MM.1S (cell line): Measurements from ENCODE around the gene FHIT.

Source experiments
- DNase-seq: peaks from one replicate; pipeline ENCODE4 v3.0.0-alpha.2; 2015
- H2AFZ ChIP-seq: fragments of 300-600 bp; sonication (generic); 2 replicates; pipeline ENCODE4 v1.6.0; 2016; ENCODE audit warnings: antibody characterized with exemption, low read length
- H3F3A ChIP-seq: fragments of 300-600 bp; sonication (generic); 2 replicates; pipeline ENCODE4 v1.6.1; 2016; ENCODE audit warnings: mild to moderate bottlenecking, antibody characterized with exemption, low read length, moderate library complexity, mixed read lengths; ENCODE audit not compliant: insufficient read depth
- H3K27ac ChIP-seq: fragments of 300-600 bp; sonication (generic); 2 replicates; pipeline ENCODE4 v1.5.1; 2016; ENCODE audit warnings: mild to moderate bottlenecking, low read length
- H3K27me3 ChIP-seq: fragments of 300-600 bp; sonication (generic); replicated peaks from 2 replicates; pipeline ENCODE4 v1.6.0; 2016; ENCODE audit warnings: low read length; ENCODE audit not compliant: insufficient read depth
- H3K36me3 ChIP-seq: fragments of 300-600 bp; sonication (generic); replicated peaks from 2 replicates; pipeline ENCODE4 v1.6.1; 2016; ENCODE audit warnings: mild to moderate bottlenecking, low read length, mixed read lengths; ENCODE audit not compliant: insufficient read depth
- H3K4me1 ChIP-seq: fragments of 300-600 bp; sonication (generic); 2 replicates; pipeline ENCODE4 v1.6.1; 2016; ENCODE audit warnings: low read length, mixed read lengths
- H3K4me2 ChIP-seq: fragments of 300-600 bp; sonication (generic); 2 replicates; pipeline ENCODE4 v1.6.0; 2016; ENCODE audit warnings: low read depth, low read length
- H3K4me3 ChIP-seq: fragments of 300-600 bp; sonication (generic); 2 replicates; pipeline ENCODE4 v1.5.1; 2016; ENCODE audit warnings: low read length, mixed read lengths
- H3K79me2 ChIP-seq: fragments of 300-600 bp; sonication (generic); 2 replicates; pipeline ENCODE4 v1.6.1; 2016; ENCODE audit warnings: mixed run types, low read length, mixed read lengths
- H3K9ac ChIP-seq: fragments of 300-600 bp; sonication (generic); 2 replicates; pipeline ENCODE4 v1.6.1; 2016; ENCODE audit warnings: low read length, mixed read lengths
- H3K9me2 ChIP-seq: fragments of 300-600 bp; sonication (generic); replicated peaks from 2 replicates; pipeline ENCODE4 v1.6.1; 2016; ENCODE audit warnings: mild to moderate bottlenecking, low read length, mixed read lengths; ENCODE audit not compliant: insufficient read depth
- H3K9me3 ChIP-seq: fragments of 300-600 bp; sonication (generic); replicated peaks from 2 replicates; pipeline ENCODE4 v1.6.1; 2016; ENCODE audit warnings: mild to moderate bottlenecking, low read length, mixed read lengths; ENCODE audit not compliant: insufficient read depth
- H4K20me1 ChIP-seq: fragments of 300-600 bp; sonication (generic); 2 replicates; pipeline ENCODE4 v1.6.1; 2016; ENCODE audit warnings: mild to moderate bottlenecking, low read length, moderate library complexity, mixed read lengths; ENCODE audit not compliant: insufficient read depth
- CTCF ChIP-seq: fragments of 300-600 bp; sonication (generic); IDR thresholded peaks from 2 replicates; pipeline ENCODE4 v1.5.1; 2016; ENCODE audit warnings: antibody characterized with exemption, low read length, mixed read lengths
- EZH2 ChIP-seq: fragments of 300-600 bp; sonication (generic); optimal IDR thresholded peaks from 2 replicates; pipeline ENCODE3; 2017; ENCODE audit warnings: low read depth, mild to moderate bottlenecking, antibody characterized with exemption, low read length, mixed read lengths
- EZH2phosphoT487 ChIP-seq: fragments of 300-600 bp; sonication (generic); IDR thresholded peaks from 2 replicates; pipeline ENCODE4 v1.6.1; 2018; ENCODE audit warnings: antibody characterized with exemption, low read length

FHIT gene

GRCh38 chr3:60344340-60344739 is 906.9 kb downstream of the FHIT start:
- Histone ChIP-seq H3K4me3 (no peak overlapping the region), H3K79me2 (no peaks in the 10 kb centered on the region), H4K20me1 (no peaks in the 10 kb centered on the region), H3F3A (no peaks in the 10 kb centered on the region), H3K4me2 (no peak overlapping the region), H3K9me2 (no peaks in the 10 kb centered on the region), H3K4me1 (no peaks in the 10 kb centered on the region), H2AFZ (no peak overlapping the region), H3K9ac (no peak overlapping the region), H3K36me3 (no peaks in the 10 kb centered on the region), H3K9me3 (no peaks in the 10 kb centered on the region), H3K27me3 (no peaks in the 10 kb centered on the region), H3K27ac (no peak overlapping the region)
- TF ChIP-seq CTCF: no peak
- no peak for TF ChIP-seq EZH2
- TF ChIP-seq EZH2phosphoT487: no peak
- DNase-seq: no peak

- Histone ChIP-seq H3K79me2 (no peaks in the 10 kb centered on the region), H3K9me2 (no peaks in the 10 kb centered on the region), H3K27ac (no peak overlapping the region), H3K9me3 (no peaks in the 10 kb centered on the region), H4K20me1 (no peaks in the 10 kb centered on the region), H3K27me3 (no peaks in the 10 kb centered on the region), H3F3A (no peaks in the 10 kb centered on the region), H3K4me1 (no peaks in the 10 kb centered on the region), H2AFZ (no peak overlapping the region), H3K4me3 (no peak overlapping the region), H3K36me3 (no peaks in the 10 kb centered on the region), H3K9ac (no peak overlapping the region), H3K4me2 (no peak overlapping the region)
- no peak for DNase-seq
- TF ChIP-seq CTCF: no peak
These were observed 907.4 kb downstream of the FHIT start for GRCh38 chr3:60343831-60344230.

DNA sequence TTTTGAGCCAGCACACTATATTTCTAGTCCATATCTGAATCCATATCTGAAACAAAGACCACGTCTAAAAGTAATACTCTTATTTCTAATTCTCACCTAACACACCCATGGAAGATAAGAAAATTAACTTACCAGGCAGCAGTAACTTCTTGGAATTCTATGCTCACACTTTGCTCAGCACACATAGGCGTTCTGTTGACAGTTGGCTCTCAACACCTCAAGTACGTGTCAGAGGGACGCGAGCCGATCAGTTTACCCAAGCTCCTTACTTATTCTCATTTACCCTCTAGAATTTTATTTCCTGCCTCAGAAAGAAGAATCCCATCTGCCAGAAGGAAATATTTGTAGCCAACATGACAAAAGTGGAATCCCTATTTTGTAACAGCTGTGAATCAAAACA is 911.9 kb downstream of the FHIT start:
- H3K4me2 ChIP-seq: no peak overlapping the region
- no peaks in the 10 kb centered on the region for H3K27me3 ChIP-seq
- H3K4me3 ChIP-seq: no peak overlapping the region
- no peak overlapping the region for H3K27ac ChIP-seq
- H2AFZ ChIP-seq: no peak overlapping the region
- no peak for TF ChIP-seq EZH2phosphoT487
- H3K9ac ChIP-seq: no peak overlapping the region
- H3K9me3 ChIP-seq: no peaks in the 10 kb centered on the region
- H3K79me2 ChIP-seq: no peaks in the 10 kb centered on the region
- no peaks in the 10 kb centered on the region for H3F3A ChIP-seq
- no peaks in the 10 kb centered on the region for H4K20me1 ChIP-seq
- no peaks in the 10 kb centered on the region for H3K9me2 ChIP-seq
- no peaks in the 10 kb centered on the region for H3K36me3 ChIP-seq
- no peak for DNase-seq
- no peaks in the 10 kb centered on the region for H3K4me1 ChIP-seq

GRCh38 chr3:60337421-60337820 is 913.8 kb downstream of the FHIT start:
- no peaks in the 10 kb centered on the region for H3K27me3 ChIP-seq
- H3K27ac ChIP-seq: no peak overlapping the region
- H3K4me2 ChIP-seq: no peak overlapping the region
- H3F3A ChIP-seq: no peaks in the 10 kb centered on the region
- no peaks in the 10 kb centered on the region for H3K9me2 ChIP-seq
- no peaks in the 10 kb centered on the region for H3K79me2 ChIP-seq
- TF ChIP-seq EZH2phosphoT487 (no peak), CTCF (no peak), EZH2 (no peak)
- H4K20me1 ChIP-seq: no peaks in the 10 kb centered on the region
- no peak for DNase-seq
- no peaks in the 10 kb centered on the region for H3K4me1 ChIP-seq
- no peak overlapping the region for H3K4me3 ChIP-seq
- no peak overlapping the region for H2AFZ ChIP-seq
- H3K9ac ChIP-seq: no peak overlapping the region
- no peaks in the 10 kb centered on the region for H3K9me3 ChIP-seq
- H3K36me3 ChIP-seq: no peaks in the 10 kb centered on the region
